Caco-2 (cell line): ENCODE data around the gene SYS1. TPM values are rescaled to one million over a fixed set of nuclear protein-coding genes. Genes with fewer than 3 reads are reported as not detected.

Experiments used
- BruUV-seq: library from RNA; stranded (reverse); fragments of 400-500 nt; replicated peaks from 2 replicates; lab custom pipeline; 2021; lab: Mats Ljungman, UMichigan
- CTCF ChIA-PET: fragments of 300-600 bp; sonication (Branson Sonifier 250); formaldehyde crosslinking; loops from one replicate; lab custom pipeline; 2022; ENCODE audit warnings: antibody characterized with exemption; lab: Charles Lee
- POLR2A ChIA-PET: fragments of 300-600 bp; sonication (Branson Sonifier 250); formaldehyde crosslinking; loops from one replicate; lab custom pipeline; 2022; ENCODE audit warnings: antibody characterized with exemption; lab: Charles Lee
- DNase-seq, 2 experiments: peaks; one replicate each; pipeline versions ENCODE4 v3.0.0 to v3.0.0-alpha.2; 2020 to 2022
- H3K27me3 ChIP-seq: replicated peaks from 2 replicates; pipeline ENCODE4 v1.6.0; 2011; ENCODE audit warnings: low read length; ENCODE audit not compliant: control insufficient read depth, insufficient read depth
- H3K36me3 ChIP-seq: 2 replicates; pipeline ENCODE4 v1.5.1; 2011; ENCODE audit warnings: low read length; ENCODE audit not compliant: control insufficient read depth, insufficient read depth
- H3K4me1 ChIP-seq: fragments of 250-450 bp; sonication (Bioruptor Pico); 2 replicates; pipeline ENCODE4 v1.5.1; 2020; ENCODE audit warnings: mild to moderate bottlenecking
- H3K4me3 ChIP-seq: 2 replicates; pipeline ENCODE4 v1.5.1; 2011; ENCODE audit warnings: low read depth, mild to moderate bottlenecking, control low read depth, low read length
- H3K9me3 ChIP-seq: fragments of 250-450 bp; sonication (Bioruptor Pico); 2 replicates; pipeline ENCODE4 v1.5.1; 2020; ENCODE audit warnings: mild to moderate bottlenecking, moderate library complexity
- H3K27ac Mint-ChIP-seq: one replicate; pipeline ENCODE4 v1.8.0; 2022; ENCODE audit warnings: mixed read lengths; ENCODE audit not compliant: unreplicated experiment
- H3K27me3 Mint-ChIP-seq: one replicate; pipeline ENCODE4 v1.8.0; 2022; ENCODE audit warnings: mixed read lengths; ENCODE audit not compliant: insufficient read depth, unreplicated experiment
- H3K36me3 Mint-ChIP-seq: one replicate; pipeline ENCODE4 v1.8.0; 2022; ENCODE audit warnings: mild to moderate bottlenecking, mixed read lengths; ENCODE audit not compliant: insufficient read depth, unreplicated experiment
- H3K4me1 Mint-ChIP-seq: one replicate; pipeline ENCODE4 v1.8.0; 2022; ENCODE audit warnings: low read depth, mixed read lengths; ENCODE audit not compliant: unreplicated experiment
- H3K4me3 Mint-ChIP-seq: one replicate; pipeline ENCODE4 v1.8.0; 2022; ENCODE audit warnings: mild to moderate bottlenecking, moderate library complexity, mixed read lengths; ENCODE audit not compliant: unreplicated experiment
- H3K9me3 Mint-ChIP-seq: one replicate; pipeline ENCODE4 v1.8.0; 2022; ENCODE audit warnings: mixed read lengths; ENCODE audit not compliant: unreplicated experiment
- CTCF ChIP-seq, 2 experiments: fragments of 200-600 bp in 1 of 2; IDR thresholded peaks; 1 replicate in 1 of 2; 2 replicates in 1 of 2; pipeline versions ENCODE4 v1.5.1 to v1.8.0; 2011 to 2022; ENCODE audit warnings: antibody characterized with exemption in 1 of 2, control low read depth in 1 of 2, inconsistent platforms in 1 of 2, low read depth in 1 of 2, low read length in 1 of 2, mild to moderate bottlenecking in 1 of 2, moderate library complexity in 1 of 2; ENCODE audit not compliant: insufficient read depth in 1 of 2, severe bottlenecking in 1 of 2, unreplicated experiment in 1 of 2
- intact Hi-C: fragments of 100-400 bp; cut with micrococcal nuclease; formaldehyde crosslinking; loops from one replicate; pipeline ENCODE4 v1.10.0; 2022; ENCODE audit not compliant: unreplicated experiment
- total RNA-seq: library from RNA; stranded (reverse); gene quantifications from 2 replicates; pipeline ENCODE4 v1.2.3, GENCODE V29; 2022

The SYS1 gene
- total RNA-seq, 1 experiment from 2014 or later = 62.1 TPM

GRCh38 chr20:45339799-45340198 lies 23.2 kb upstream of the SYS1 start:
- ChIA-PET CTCF (no interaction called here), POLR2A (interaction anchor here (9.0 kb wide), 1 partner anchor 22 kb away, joined by 229 read pairs; the partner anchor contains the start of gene SYS1)
- peaks cover 17% of the 10 kb centered on the region for H3K36me3 ChIP-seq
- Mint-ChIP-seq H3K9me3 (no peaks in the 10 kb centered on the region), H3K36me3 (peaks cover 100% of the 10 kb centered on the region), H3K27me3 (no peaks in the 10 kb centered on the region), H3K27ac (peak overlapping the region; percentile 77), H3K4me1 (peaks cover 89% of the 10 kb centered on the region), H3K4me3 (peak overlapping the region; percentile 39)
- no peaks in the 10 kb centered on the region for H3K27me3 ChIP-seq
- no peaks in the 10 kb centered on the region for H3K9me3 ChIP-seq
- no peak for DNase-seq
- TF ChIP-seq CTCF (IDR thresholded peaks at IDR 0.05; ENCODE audit: insufficient read depth in 1 of 2, low read depth in 1 of 2, low read length in 1 of 2, severe bottlenecking in 1 of 2, unreplicated experiment in 1 of 2) = no peak
- no peak overlapping the region for H3K4me3 ChIP-seq
- BruUV-seq = no TSS peak
- intact Hi-C loops = no loop called here
- peaks cover 88% of the 10 kb centered on the region for H3K4me1 ChIP-seq

DNA sequence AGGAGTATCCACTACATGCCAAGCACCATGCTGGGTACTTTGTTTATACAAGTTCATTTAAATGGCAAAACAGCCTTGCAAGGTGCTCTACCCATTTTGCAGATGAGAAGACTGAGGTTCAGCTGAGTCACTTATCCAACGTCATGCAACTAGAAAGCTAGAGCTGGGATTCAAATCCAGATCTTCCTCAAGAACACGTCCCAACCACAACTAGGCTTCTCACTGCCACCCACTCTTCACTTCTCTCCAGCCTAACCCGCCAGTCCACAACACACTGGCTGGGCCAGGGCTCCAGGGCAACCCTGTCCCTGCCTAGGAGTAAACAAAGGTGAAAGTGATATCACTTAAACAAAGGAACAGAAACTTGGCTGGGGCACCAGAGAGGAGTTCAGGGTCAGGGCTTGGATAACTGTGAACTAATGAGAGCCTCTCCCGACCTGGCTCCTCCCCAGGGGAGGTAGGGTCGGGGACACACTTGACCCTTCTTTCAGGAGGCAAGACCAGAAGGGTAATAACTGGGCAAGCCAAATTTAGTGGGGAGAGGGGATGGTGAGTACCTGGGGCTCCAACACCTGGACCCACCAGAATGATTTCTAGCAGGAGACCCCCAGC lies 22.6 kb upstream of the SYS1 start:
- DNase-seq = peak in 1 of 2 experiments; percentile 35
- Histone ChIP-seq H3K36me3 (peaks cover 15% of the 10 kb centered on the region), H3K27me3 (no peaks in the 10 kb centered on the region), H3K9me3 (no peaks in the 10 kb centered on the region), H3K4me3 (no peak overlapping the region), H3K4me1 (peaks cover 94% of the 10 kb centered on the region)
- Mint-ChIP-seq H3K9me3 (no peaks in the 10 kb centered on the region), H3K4me1 (peaks cover 95% of the 10 kb centered on the region), H3K27me3 (no peaks in the 10 kb centered on the region), H3K4me3 (peak overlapping the region; percentile 97), H3K27ac (peak overlapping the region; percentile 77), H3K36me3 (peaks cover 100% of the 10 kb centered on the region)
- TF ChIP-seq CTCF (IDR thresholded peaks at IDR 0.05; ENCODE audit: insufficient read depth in 1 of 2, low read depth in 1 of 2, low read length in 1 of 2, severe bottlenecking in 1 of 2, unreplicated experiment in 1 of 2) = no peak
- no TSS peak for BruUV-seq
- intact Hi-C loops = no loop called here
- ChIA-PET POLR2A (interaction anchor here (9.0 kb wide), 1 partner anchor 21 kb away, joined by 229 read pairs; the partner anchor contains the start of gene SYS1), CTCF (interaction anchor here (1.4 to 4.4 kb wide), 3 partner anchors 17 to 23 kb away, joined by 4 to 50 read pairs (median 44); partner anchors contain the start of gene SYS1)

GRCh38 chr20:45340951-45341350 lies 22.0 kb upstream of the SYS1 start:
- H3K27me3 Mint-ChIP-seq = no peaks in the 10 kb centered on the region
- DNase-seq = peak in 1 of 2 experiments; percentile 60
- CTCF ChIA-PET = interaction anchor here (1.4 to 4.4 kb wide), 8 partner anchors 18 to 430 kb away, joined by 4 to 50 read pairs (median 17); partner anchors contain the start of gene SYS1

More at GRCh38 chr20:45340951-45341350, 22.0 kb upstream of the SYS1 start:
- TF ChIP-seq CTCF (IDR thresholded peaks at IDR 0.05; ENCODE audit: insufficient read depth in 1 of 2, low read depth in 1 of 2, low read length in 1 of 2, severe bottlenecking in 1 of 2, unreplicated experiment in 1 of 2) = no peak
- no TSS peak for BruUV-seq
- Histone ChIP-seq H3K27me3 (no peaks in the 10 kb centered on the region), H3K9me3 (no peaks in the 10 kb centered on the region), H3K4me3 (peak overlapping the region; percentile 24; the same call in 1 of the 2 replicates), H3K36me3 (peaks cover 11% of the 10 kb centered on the region), H3K4me1 (peaks cover 100% of the 10 kb centered on the region)
- POLR2A ChIA-PET = interaction anchor here (0.6 to 9.0 kb wide), 3 partner anchors 18 to 431 kb away, joined by 5 to 229 read pairs (median 9); partner anchors contain the start of gene SYS1
- Mint-ChIP-seq H3K27ac (peak overlapping the region; percentile 77), H3K4me3 (peak overlapping the region; percentile 97), H3K36me3 (peaks cover 100% of the 10 kb centered on the region), H3K9me3 (no peaks in the 10 kb centered on the region), H3K4me1 (peaks cover 95% of the 10 kb centered on the region)
- intact Hi-C loops = no loop called here
